WTC11 (cell line): ENCODE measurements around the gene SLC7A4. TPM values are rescaled to one million over a fixed set of nuclear protein-coding genes. Genes with fewer than 3 reads are reported as not detected.

Source experiments
- ATAC-seq: fragments of 200-7000 bp; cut with Tn5 transposase; 2 replicates; pipeline ENCODE4 v1.10.0; 2021; ENCODE audit warnings: mild to moderate bottlenecking, moderate library complexity
- CTCF ChIA-PET: fragments of 300-600 bp; sonication (Branson Sonifier 250); formaldehyde crosslinking; loops from one replicate; lab custom pipeline; 2021; ENCODE audit warnings: antibody characterized with exemption; lab: Charles Lee
- POLR2A ChIA-PET: fragments of 350-600 bp; sonication (Branson Sonifier 250); formaldehyde crosslinking; loops from one replicate; lab custom pipeline; 2021; ENCODE audit warnings: antibody characterized with exemption; lab: Charles Lee
- DNase-seq: peaks from one replicate; pipeline ENCODE4 v3.0.0; 2021; ENCODE audit warnings: low spot score
- H3K27ac Mint-ChIP-seq: 2 replicates; pipeline ENCODE4 v1.8.0; 2021; ENCODE audit warnings: mixed read lengths
- H3K27me3 Mint-ChIP-seq: 2 replicates; pipeline ENCODE4 v1.8.0; 2021; ENCODE audit warnings: low read depth, mild to moderate bottlenecking, moderate library complexity, mixed read lengths
- H3K36me3 Mint-ChIP-seq: 2 replicates; pipeline ENCODE4 v1.8.0; 2021; ENCODE audit warnings: mixed read lengths
- H3K4me1 Mint-ChIP-seq: 2 replicates; pipeline ENCODE4 v1.8.0; 2022; ENCODE audit warnings: mixed read lengths
- H3K4me3 Mint-ChIP-seq: 2 replicates; pipeline ENCODE4 v1.8.0; 2021; ENCODE audit warnings: mild to moderate bottlenecking, moderate library complexity, mixed read lengths
- H3K9me3 Mint-ChIP-seq: 2 replicates; pipeline ENCODE4 v1.8.0; 2021; ENCODE audit warnings: mixed read lengths
- ATF3 ChIP-seq: sonication (generic); formaldehyde crosslinking; conservative IDR thresholded peaks from 2 replicates; pipeline ENCODE4 v1.8.1; 2022; ENCODE audit warnings: mild to moderate bottlenecking, missing genetic modification reagents
- CTCF ChIP-seq: fragments of 200-600 bp; IDR thresholded peaks from 2 replicates; pipeline ENCODE4 v1.8.0; 2022; ENCODE audit warnings: antibody characterized with exemption
- E2F1 ChIP-seq: sonication (generic); formaldehyde crosslinking; IDR thresholded peaks from 2 replicates; pipeline ENCODE4 v1.8.0; 2022; ENCODE audit warnings: mild to moderate bottlenecking, missing genetic modification reagents
- E2F5 ChIP-seq: sonication (generic); formaldehyde crosslinking; IDR thresholded peaks from 2 replicates; pipeline ENCODE4 v1.8.1; 2022; ENCODE audit warnings: mild to moderate bottlenecking, moderate library complexity, missing genetic modification reagents
- FOXK1 ChIP-seq: sonication (generic); formaldehyde crosslinking; IDR thresholded peaks from 2 replicates; pipeline ENCODE4 v1.8.0; 2022; ENCODE audit warnings: mild to moderate bottlenecking, moderate library complexity, missing genetic modification reagents
- JAZF1 ChIP-seq: fragments of 250-450 bp; sonication (Bioruptor Pico); IDR thresholded peaks from 2 replicates; pipeline ENCODE4 v1.9.0; 2021; ENCODE audit warnings: moderate library complexity, mild to moderate bottlenecking, inconsistent platforms
- MAX ChIP-seq: sonication (generic); formaldehyde crosslinking; IDR thresholded peaks from 2 replicates; pipeline ENCODE4 v1.8.0; 2022; ENCODE audit warnings: mild to moderate bottlenecking, missing genetic modification reagents
- NFYB ChIP-seq: sonication (generic); formaldehyde crosslinking; conservative IDR thresholded peaks from 2 replicates; pipeline ENCODE4 v1.8.0; 2022; ENCODE audit warnings: low read depth, missing genetic modification reagents
- OVOL2 ChIP-seq: fragments of 250-450 bp; sonication (Bioruptor Pico); IDR thresholded peaks from 2 replicates; pipeline ENCODE4 v1.9.0; 2021; ENCODE audit warnings: mild to moderate bottlenecking, borderline replicate concordance
- SP1 ChIP-seq: sonication (generic); formaldehyde crosslinking; conservative IDR thresholded peaks from 2 replicates; pipeline ENCODE4 v1.8.1; 2022; ENCODE audit warnings: missing genetic modification reagents
- ZBTB43 ChIP-seq: sonication (generic); formaldehyde crosslinking; IDR thresholded peaks from 2 replicates; pipeline ENCODE4 v1.8.1; 2023; ENCODE audit warnings: mild to moderate bottlenecking, missing genetic modification reagents
- ZNF138 ChIP-seq: sonication (generic); formaldehyde crosslinking; conservative IDR thresholded peaks from 2 replicates; pipeline ENCODE4 v1.8.1; 2022; ENCODE audit warnings: mild to moderate bottlenecking, moderate library complexity, missing genetic modification reagents
- ZNF219 ChIP-seq: sonication (generic); formaldehyde crosslinking; IDR thresholded peaks from 2 replicates; pipeline ENCODE4 v1.8.0; 2023; ENCODE audit warnings: missing genetic modification reagents, mild to moderate bottlenecking, borderline replicate concordance
- ZNF281 ChIP-seq: sonication (generic); formaldehyde crosslinking; IDR thresholded peaks from 2 replicates; pipeline ENCODE4 v1.8.0; 2023; ENCODE audit warnings: mild to moderate bottlenecking, missing genetic modification reagents
- ZNF317 ChIP-seq: sonication (generic); formaldehyde crosslinking; IDR thresholded peaks from 2 replicates; pipeline ENCODE4 v1.8.1; 2023; ENCODE audit warnings: low read depth, mild to moderate bottlenecking, moderate library complexity, missing genetic modification reagents, borderline replicate concordance
- ZNF396 ChIP-seq: fragments of 250-450 bp; sonication (Bioruptor Pico); IDR thresholded peaks from 2 replicates; pipeline ENCODE4 v1.8.0; 2021; ENCODE audit warnings: mild to moderate bottlenecking, moderate library complexity, borderline replicate concordance
- total RNA-seq: library from RNA; stranded (reverse); gene quantifications from 3 replicates; pipeline ENCODE4 v1.2.3, GENCODE V29; 2021

SLC7A4 gene
- total RNA-seq, 1 experiment from 2014 or later, result 0.37 TPM

GRCh38 chr22:21045585-21046294, 13.4 kb upstream of the SLC7A4 start, which contains the start of gene LRRC74B:
Gene LRRC74B, plus strand, starts transcription at chr22:21045946. Its CDS starts 41 bp downstream, at chr22:21045987.
- peak within 1 kb of the TSS; percentile 89 for H3K4me3 Mint-ChIP-seq
- peak; percentile 97 for DNase-seq
- H3K27ac Mint-ChIP-seq, result no peak within 1 kb of the TSS
- H3K4me1 Mint-ChIP-seq, result peaks cover 11% of the 10 kb centered on the region
- H3K9me3 Mint-ChIP-seq, result no peaks in the 10 kb centered on the region
- H3K36me3 Mint-ChIP-seq, result no peaks in the 10 kb centered on the region
- ChIA-PET CTCF (interaction anchor here (0.9 to 3.7 kb wide), 5 partner anchors 10 to 129 kb away, joined by 3 to 15 read pairs (median 5); partner anchors contain the start of gene CRKL), POLR2A (interaction anchor here (0.6 to 2.8 kb wide), 3 partner anchors 10 to 172 kb away, joined by 3 to 9 read pairs (median 8); no protein-coding TSS in a partner anchor)
- TF ChIP-seq JAZF1 (CRISPR knock-in tag) (no peak), FOXK1 (CRISPR knock-in tag) (peak; percentile 59; the same call in 1 of the 2 replicates), E2F1 (CRISPR knock-in tag) (no peak), ZBTB43 (CRISPR knock-in tag) (no peak), ZNF281 (CRISPR knock-in tag) (no peak), MAX (peak; percentile 48; the same call in 1 of the 2 replicates), ATF3 (CRISPR knock-in tag) (no peak), CTCF (no peak), E2F5 (CRISPR knock-in tag) (0 out of 2 replicates have a peak, but pooled peaks have one; percentile 36), OVOL2 (CRISPR knock-in tag) (no peak), NFYB (peak; percentile 95), ZNF219 (no peak), SP1 (CRISPR knock-in tag) (peak; percentile 58; the same call in 1 of the 2 replicates)
- H3K27me3 Mint-ChIP-seq, result peaks cover 23% of the 10 kb centered on the region
- ATAC-seq, result peak; percentile 96

GRCh38 chr22:21044931-21045584, 12.7 kb upstream of the SLC7A4 start:
- Mint-ChIP-seq H3K36me3 (no peaks in the 10 kb centered on the region), H3K27me3 (peaks cover 23% of the 10 kb centered on the region), H3K27ac (no peak overlapping the region), H3K9me3 (no peaks in the 10 kb centered on the region), H3K4me3 (peak overlapping the region; percentile 89), H3K4me1 (peaks cover 11% of the 10 kb centered on the region)
- ATAC-seq, result no peak
- no peak for DNase-seq
- ChIA-PET CTCF (interaction anchor here (0.6 to 3.7 kb wide), 5 partner anchors 10 to 128 kb away, joined by 3 to 15 read pairs (median 7); partner anchors contain the start of gene CRKL), POLR2A (interaction anchor here (1.0 kb wide), 1 partner anchor 24 kb away, joined by 3 read pairs; no protein-coding TSS in a partner anchor)
- TF ChIP-seq ZNF138 (no peak), ZNF396 (CRISPR knock-in tag) (no peak), ZNF317 (CRISPR knock-in tag) (no peak)
